IPS-18a (cell line): ENCODE results near the gene GALNT10.
"Not testable (repeated sequence)": the region's sequence is repeated elsewhere in the genome, so short reads cannot be mapped to it uniquely, and the experiment has no call there.

Experiments
- H3K27ac ChIP-seq: one replicate; pipeline ENCODE4 v1.5.1; 2013; ENCODE audit warnings: low read length
- H3K27me3 ChIP-seq: one replicate; pipeline ENCODE4 v1.6.1; 2013; ENCODE audit warnings: mild to moderate bottlenecking, low read length; ENCODE audit not compliant: control insufficient read depth, insufficient read depth
- H3K36me3 ChIP-seq: one replicate; pipeline ENCODE4 v1.6.1; 2013; ENCODE audit warnings: low read depth, low read length; ENCODE audit not compliant: control insufficient read depth
- H3K4me1 ChIP-seq: one replicate; pipeline ENCODE4 v1.6.1; 2013; ENCODE audit warnings: low read depth, low read length; ENCODE audit not compliant: control insufficient read depth
- H3K4me3 ChIP-seq: one replicate; pipeline ENCODE4 v1.5.1; 2013; ENCODE audit warnings: low read length
- H3K9ac ChIP-seq: one replicate; pipeline ENCODE4 v1.6.1; 2013; ENCODE audit warnings: mild to moderate bottlenecking, low read length, moderate library complexity
- H3K9me3 ChIP-seq: one replicate; pipeline ENCODE4 v1.6.1; 2013; ENCODE audit warnings: low read depth, low read length; ENCODE audit not compliant: control insufficient read depth

Gene GALNT10

DNA sequence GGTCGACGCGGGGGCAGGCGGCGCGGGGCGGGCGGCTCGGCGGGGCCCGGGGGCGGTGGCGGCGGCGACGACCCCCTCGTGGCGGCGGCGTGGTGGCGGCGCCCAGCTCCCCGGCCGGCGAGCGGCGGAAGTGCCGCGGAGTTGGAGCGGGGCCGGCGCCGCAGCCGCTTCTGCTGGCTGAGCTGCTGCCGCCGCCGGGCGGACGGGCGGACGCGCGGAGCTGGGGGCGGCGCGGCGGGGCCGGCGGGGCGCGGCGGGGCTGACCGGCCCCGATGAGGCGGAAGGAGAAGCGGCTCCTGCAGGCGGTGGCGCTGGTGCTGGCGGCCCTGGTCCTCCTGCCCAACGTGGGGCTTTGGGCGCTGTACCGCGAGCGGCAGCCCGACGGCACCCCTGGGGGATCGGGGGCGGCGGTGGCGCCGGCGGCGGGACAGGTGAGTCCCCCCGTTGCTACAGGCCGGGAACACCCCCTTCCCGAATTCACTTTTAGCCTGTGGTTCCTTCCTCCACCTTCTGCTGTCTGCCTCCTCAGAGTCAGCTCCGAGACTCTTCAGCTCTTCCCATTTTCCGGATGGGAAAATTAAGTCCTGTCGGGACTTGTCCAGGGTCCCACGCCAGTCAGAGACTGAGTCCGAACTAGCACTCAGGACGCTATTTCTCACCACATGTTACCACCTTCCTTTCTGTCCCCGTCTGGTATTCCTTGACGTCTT is at the start of gene GALNT10:
GALNT10 (plus strand) TSS at position 139 of the 710 bp plus-strand sequence; CDS start at position 273, 134 bp downstream.
- Histone ChIP-seq H3K9ac (peak within 1 kb of the TSS; percentile 4), H3K27me3 (peaks cover 60% of the 10 kb centered on the region), H3K36me3 (no peaks in the 10 kb centered on the region), H3K4me1 (peaks cover 23% of the 10 kb centered on the region), H3K27ac (no peak within 1 kb of the TSS), H3K9me3 (no peaks in the 10 kb centered on the region), H3K4me3 (peak within 1 kb of the TSS; percentile 73)

- Histone ChIP-seq H3K27me3 (no peaks in the 10 kb centered on the region), H3K4me3 (no peak overlapping the region), H3K9ac (no peak overlapping the region), H3K36me3 (no peaks in the 10 kb centered on the region), H3K4me1 (peaks cover 6% of the 10 kb centered on the region), H3K9me3 (no peaks in the 10 kb centered on the region), H3K27ac (no peak overlapping the region)
Measured at GRCh38 chr5:154141745-154142221, 48.8 kb upstream of the GALNT10 start.

GRCh38 chr5:154143211-154143641 is 47.3 kb upstream of the GALNT10 start:
- Histone ChIP-seq H3K4me3 (no peak overlapping the region), H3K27me3 (no peaks in the 10 kb centered on the region), H3K27ac (no peak overlapping the region), H3K9ac (no peak overlapping the region), H3K4me1 (peaks cover 6% of the 10 kb centered on the region), H3K9me3 (no peaks in the 10 kb centered on the region), H3K36me3 (no peaks in the 10 kb centered on the region)

GRCh38 chr5:154145268-154145667 is 45.3 kb upstream of the GALNT10 start:
- H3K9me3 ChIP-seq: no peaks in the 10 kb centered on the region
- no peak overlapping the region for H3K27ac ChIP-seq
- H3K4me3 ChIP-seq: no peak overlapping the region
- H3K9ac ChIP-seq: no peak overlapping the region
- no peaks in the 10 kb centered on the region for H3K27me3 ChIP-seq
- peaks cover 6% of the 10 kb centered on the region for H3K4me1 ChIP-seq
- no peaks in the 10 kb centered on the region for H3K36me3 ChIP-seq

GRCh38 chr5:154146409-154146808 is 44.1 kb upstream of the GALNT10 start:
- H3K9ac ChIP-seq: no peak overlapping the region
- H3K9me3 ChIP-seq: no peaks in the 10 kb centered on the region
- no peak overlapping the region for H3K4me3 ChIP-seq
- peaks cover 6% of the 10 kb centered on the region for H3K4me1 ChIP-seq
- H3K36me3 ChIP-seq: no peaks in the 10 kb centered on the region
- H3K27me3 ChIP-seq: no peaks in the 10 kb centered on the region
- H3K27ac ChIP-seq: no peak overlapping the region

GRCh38 chr5:154147666-154148065 is 42.9 kb upstream of the GALNT10 start:
- no peaks in the 10 kb centered on the region for H3K27me3 ChIP-seq
- no peak overlapping the region for H3K27ac ChIP-seq
- H3K4me1 ChIP-seq: no peaks in the 10 kb centered on the region
- no peaks in the 10 kb centered on the region for H3K9me3 ChIP-seq
- H3K9ac ChIP-seq: no peak overlapping the region
- H3K4me3 ChIP-seq: no peak overlapping the region
- H3K36me3 ChIP-seq: no peaks in the 10 kb centered on the region

GRCh38 chr5:154150471-154150870 is 40.1 kb upstream of the GALNT10 start:
- not testable (repeated sequence) for H3K9ac ChIP-seq, H3K9me3 ChIP-seq, H3K27ac ChIP-seq, H3K4me1 ChIP-seq, H3K4me3 ChIP-seq, H3K27me3 ChIP-seq, H3K36me3 ChIP-seq

DNA sequence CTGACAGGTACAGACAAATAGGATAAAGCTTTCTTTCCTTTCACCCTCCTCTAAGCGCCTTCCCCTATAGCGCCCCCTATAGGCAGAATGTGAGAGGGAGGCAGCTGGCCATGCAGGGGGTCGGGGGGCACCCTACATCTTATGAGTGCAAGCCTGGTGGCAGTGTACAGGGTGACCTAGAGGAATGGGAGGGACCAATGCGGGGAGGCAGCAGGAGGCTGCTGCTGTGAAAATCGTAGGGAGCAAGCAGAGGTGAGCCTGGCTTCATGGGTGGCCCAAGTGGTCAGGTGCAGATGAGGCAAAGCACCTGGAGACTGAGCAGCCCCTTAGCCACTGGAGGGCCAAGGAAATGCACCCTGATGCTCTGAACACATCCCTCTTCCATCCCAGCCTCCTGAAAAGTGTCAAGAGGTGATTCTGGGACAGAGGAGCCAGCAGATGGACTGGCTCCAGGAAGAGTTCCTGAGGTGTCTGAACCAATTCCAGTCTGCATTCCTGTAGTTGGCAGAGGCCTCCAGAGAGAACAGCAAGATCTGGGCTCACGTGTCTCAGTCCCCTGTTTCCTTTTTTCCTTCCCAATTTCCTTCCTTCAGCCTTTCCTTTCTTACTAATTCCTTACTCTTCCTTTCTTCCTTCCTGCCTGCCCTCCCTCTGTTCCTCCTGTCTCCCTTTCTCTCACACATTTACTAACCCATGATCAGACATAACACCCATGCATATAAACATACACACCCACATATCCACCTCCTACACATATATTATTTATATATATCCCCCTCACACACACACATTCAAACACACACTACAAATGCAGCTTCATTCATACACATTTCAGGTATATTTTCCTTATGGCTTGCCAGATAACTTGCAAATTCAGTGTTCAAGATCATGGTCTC is 32.8 kb upstream of the GALNT10 start:
- no peaks in the 10 kb centered on the region for H3K9me3 ChIP-seq
- peaks cover 3% of the 10 kb centered on the region for H3K4me1 ChIP-seq
- no peak overlapping the region for H3K27ac ChIP-seq
- H3K9ac ChIP-seq: no peak overlapping the region
- H3K36me3 ChIP-seq: no peaks in the 10 kb centered on the region
- H3K27me3 ChIP-seq: no peaks in the 10 kb centered on the region
- H3K4me3 ChIP-seq: no peak overlapping the region

DNA sequence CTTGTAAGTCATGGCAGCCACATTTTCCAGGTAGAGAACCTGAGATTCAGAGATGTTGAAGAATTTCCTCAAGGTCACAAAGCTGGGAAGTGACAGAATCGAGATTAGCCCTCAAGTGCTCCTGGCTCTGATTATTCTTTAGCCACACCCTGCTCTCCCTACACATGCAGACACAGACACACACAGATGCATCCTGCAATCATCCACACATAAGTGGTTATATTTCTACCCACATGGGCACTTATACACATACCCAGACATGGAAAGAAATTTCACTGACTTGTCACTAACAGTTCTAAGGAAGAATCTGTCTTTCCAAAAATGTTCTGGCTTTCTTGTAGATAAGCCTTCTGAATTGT is 32.2 kb upstream of the GALNT10 start:
- H3K9me3 ChIP-seq: no peaks in the 10 kb centered on the region
- H3K27me3 ChIP-seq: no peaks in the 10 kb centered on the region
- peaks cover 4% of the 10 kb centered on the region for H3K4me1 ChIP-seq
- H3K9ac ChIP-seq: no peak overlapping the region
- H3K27ac ChIP-seq: no peak overlapping the region
- H3K4me3 ChIP-seq: no peak overlapping the region
- H3K36me3 ChIP-seq: no peaks in the 10 kb centered on the region

- H3K4me3 ChIP-seq: no peak overlapping the region
- H3K27ac ChIP-seq: no peak overlapping the region
- peaks cover 13% of the 10 kb centered on the region for H3K4me1 ChIP-seq
- H3K36me3 ChIP-seq: no peaks in the 10 kb centered on the region
- no peaks in the 10 kb centered on the region for H3K27me3 ChIP-seq
- no peak overlapping the region for H3K9ac ChIP-seq
- no peaks in the 10 kb centered on the region for H3K9me3 ChIP-seq
Measured at GRCh38 chr5:154159343-154159742, 31.2 kb upstream of the GALNT10 start.

GRCh38 chr5:154162539-154163151 is 27.9 kb upstream of the GALNT10 start:
- no peaks in the 10 kb centered on the region for H3K27me3 ChIP-seq
- H3K4me3 ChIP-seq: no peak overlapping the region
- H3K36me3 ChIP-seq: no peaks in the 10 kb centered on the region
- H3K27ac ChIP-seq: no peak overlapping the region
- H3K9ac ChIP-seq: no peak overlapping the region
- no peaks in the 10 kb centered on the region for H3K9me3 ChIP-seq
- H3K4me1 ChIP-seq: peaks cover 29% of the 10 kb centered on the region
